GM21576 (cell line): ENCODE results near the gene CCDC141.
"Not testable (repeated sequence)": the region's sequence is repeated elsewhere in the genome, so short reads cannot be mapped to it uniquely, and the experiment has no call there.

Experiments
- ATAC-seq: cut with Tn5 transposase; IDR thresholded peaks from one replicate; pipeline ENCODE4 v1.9.1; 2021; ENCODE audit warnings: mild to moderate bottlenecking, moderate library complexity; ENCODE audit not compliant: unreplicated experiment

CCDC141 gene

GRCh38 chr2:179049546-179050311, at the start of gene CCDC141:
CCDC141 (minus strand) TSS chr2:179050137; CDS start chr2:179049941, 196 bp downstream.
- ATAC-seq, result peak; percentile 78

GRCh38 chr2:179098080-179098689, 48.2 kb upstream of the CCDC141 start:
- no peak for ATAC-seq

GRCh38 chr2:179097131-179097530, 47.2 kb upstream of the CCDC141 start:
- ATAC-seq, result no peak

DNA sequence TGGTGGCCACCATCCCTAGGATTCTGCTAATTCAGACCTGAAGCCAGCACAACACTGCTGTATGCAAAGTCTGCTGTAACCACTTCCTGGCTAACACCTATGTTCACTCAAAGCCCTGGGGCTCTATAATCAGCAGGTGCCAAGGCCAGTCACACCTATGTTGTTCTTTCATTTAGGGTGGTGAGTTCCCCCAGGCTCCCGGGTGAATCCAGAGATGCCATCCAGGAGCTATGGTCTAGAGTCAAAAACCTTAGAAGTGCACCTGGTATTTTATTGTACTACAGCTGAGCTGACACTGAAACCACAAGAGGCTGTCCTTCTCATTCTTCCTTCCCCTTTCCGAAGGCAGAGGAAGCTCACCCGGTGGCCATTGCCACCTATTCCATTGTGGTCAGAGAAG, 46.2 kb upstream of the CCDC141 start:
- peak; percentile 97 for ATAC-seq

DNA sequence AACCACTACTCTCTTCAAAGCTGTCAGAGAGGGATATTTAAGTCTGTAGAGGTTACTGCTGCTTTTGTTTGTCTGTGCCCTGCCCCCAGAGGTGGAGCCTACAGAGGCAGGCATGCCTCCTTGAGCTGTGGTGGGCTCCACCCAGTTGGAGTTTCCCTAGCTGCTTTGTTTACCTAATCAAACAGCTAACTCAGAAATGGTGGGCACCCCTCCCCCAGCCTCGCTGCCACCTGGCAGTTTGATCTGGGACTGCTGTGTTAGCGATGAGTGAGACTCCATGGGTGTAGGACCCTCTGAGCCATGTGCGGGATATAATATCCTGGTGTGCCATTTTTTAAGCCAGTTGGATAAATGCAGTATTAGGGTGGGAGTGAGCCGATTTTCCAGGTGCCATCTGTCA, 43.0 kb upstream of the CCDC141 start:
- not testable (repeated sequence) for ATAC-seq

GRCh38 chr2:179082697-179083096, 32.8 kb upstream of the CCDC141 start:
- no peak for ATAC-seq

DNA sequence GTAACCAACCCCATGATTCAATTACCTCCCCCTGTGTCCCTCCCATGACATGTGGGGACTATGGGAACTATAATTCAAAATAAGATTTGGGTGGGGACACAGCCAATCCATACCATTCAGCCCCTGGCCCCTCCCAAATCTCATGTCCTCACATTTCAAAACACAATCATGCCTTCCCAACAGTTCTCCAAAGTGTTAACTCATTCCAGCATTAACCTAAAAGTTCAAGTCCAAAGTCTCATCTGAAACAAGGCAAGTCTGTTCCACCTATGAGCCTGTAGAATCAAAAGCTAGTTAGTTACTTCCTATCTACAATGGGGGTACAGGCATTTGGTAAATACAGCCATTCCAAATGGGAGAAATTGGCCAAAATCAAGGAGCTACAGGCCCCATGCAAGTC, 32.0 kb upstream of the CCDC141 start:
- no peak for ATAC-seq

- ATAC-seq, result no peak
These were observed 22.6 kb upstream of the CCDC141 start for GRCh38 chr2:179072527-179072926.

GRCh38 chr2:179071810-179072355, 21.9 kb upstream of the CCDC141 start:
- ATAC-seq, result no peak

- no peak for ATAC-seq
These were observed 21.0 kb upstream of the CCDC141 start for GRCh38 chr2:179070895-179071294.

- ATAC-seq, result no peak
These were observed 19.7 kb upstream of the CCDC141 start for GRCh38 chr2:179069685-179070084.

GRCh38 chr2:179068991-179069643, 19.2 kb upstream of the CCDC141 start:
- no peak for ATAC-seq

GRCh38 chr2:179059026-179059700, 9.2 kb upstream of the CCDC141 start:
- ATAC-seq, result peak; percentile 83

GRCh38 chr2:179057737-179058136, 7.8 kb upstream of the CCDC141 start:
- no peak for ATAC-seq

GRCh38 chr2:179053568-179053967, 3.6 kb upstream of the CCDC141 start:
- not testable (repeated sequence) for ATAC-seq

DNA sequence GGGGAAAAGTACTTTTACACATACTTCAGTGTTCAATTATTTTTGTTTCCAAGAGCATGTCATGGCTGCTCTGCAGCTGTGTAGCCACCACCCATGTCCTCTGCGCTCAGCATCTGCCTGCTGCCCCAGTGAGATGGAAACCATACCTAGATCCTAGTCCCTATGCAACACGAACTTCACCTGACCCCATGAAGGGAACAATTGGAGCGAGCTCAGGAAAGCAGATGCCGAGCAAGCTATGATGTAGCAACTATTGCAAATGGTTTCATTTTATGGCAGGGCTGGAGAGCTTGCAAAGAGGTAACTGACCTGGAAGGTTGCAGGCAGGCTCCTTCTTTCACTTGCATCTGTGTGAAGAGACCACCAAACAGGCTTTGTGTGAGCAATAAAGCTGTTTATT, 1.3 kb upstream of the CCDC141 start:
- no peak for ATAC-seq

DNA sequence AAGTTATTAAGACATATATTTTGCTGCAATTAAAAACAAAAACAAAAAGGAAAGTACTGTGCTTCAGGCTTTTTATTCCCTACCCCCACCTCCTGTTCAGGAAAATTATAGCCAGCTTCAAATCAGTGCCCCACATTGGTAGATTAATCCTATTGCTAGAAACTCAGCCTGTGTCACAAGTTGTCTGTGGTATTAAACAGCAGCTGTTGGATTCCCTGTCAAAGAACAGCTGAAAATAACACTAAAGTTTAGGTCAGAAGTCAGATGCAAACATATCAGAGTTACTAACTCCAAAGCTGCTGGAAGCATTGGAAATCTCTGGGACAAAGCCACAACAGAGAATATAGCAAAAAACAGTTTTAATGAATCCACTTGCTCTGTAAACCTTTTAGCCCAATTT, 818 bp upstream of the CCDC141 start:
- ATAC-seq, result no peak

DNA sequence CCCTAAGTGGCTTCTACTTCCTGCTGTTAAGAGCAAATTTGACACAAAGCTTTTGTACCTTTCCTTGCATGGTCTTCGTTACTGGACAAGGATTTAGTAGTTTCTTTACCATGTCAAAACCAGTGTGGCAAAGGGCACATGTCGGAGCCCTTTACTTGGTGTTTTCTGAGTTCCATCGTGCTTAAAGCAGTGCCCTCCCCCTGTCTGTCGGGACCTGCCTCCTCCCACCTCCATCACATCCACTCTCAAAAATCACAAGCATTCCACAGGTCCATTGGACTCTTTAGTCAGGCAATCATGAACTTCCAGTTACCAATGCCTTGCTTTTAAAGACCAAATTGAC, 763 bp downstream of the CCDC141 start:
- ATAC-seq, result peak; percentile 40

- no peak for ATAC-seq
These were observed 1.8 kb downstream of the CCDC141 start for GRCh38 chr2:179048099-179048498.

DNA sequence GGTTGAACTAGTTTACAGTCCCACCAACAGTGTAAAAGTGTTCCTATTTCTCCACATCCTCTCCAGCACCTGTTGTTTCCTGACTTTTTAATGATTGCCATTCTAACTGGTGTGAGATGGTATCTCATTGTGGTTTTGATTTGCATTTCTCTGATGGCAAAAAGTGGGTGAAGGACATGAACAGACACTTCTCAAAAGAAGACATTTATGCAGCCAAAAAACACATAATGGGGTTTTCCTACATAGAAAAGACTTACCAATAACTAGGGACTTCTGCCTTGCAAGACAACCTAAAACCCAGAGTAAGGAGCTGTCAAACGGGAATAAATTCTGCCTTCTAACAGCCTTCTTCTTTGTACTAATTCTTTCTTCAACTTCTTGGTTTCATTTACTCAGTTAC, 4.3 kb downstream of the CCDC141 start:
- ATAC-seq, result not testable (repeated sequence)

GRCh38 chr2:179044500-179044899, 5.4 kb downstream of the CCDC141 start:
- no peak for ATAC-seq
